ENCODE results near the gene PTPRU.

The PTPRU gene

DNA sequence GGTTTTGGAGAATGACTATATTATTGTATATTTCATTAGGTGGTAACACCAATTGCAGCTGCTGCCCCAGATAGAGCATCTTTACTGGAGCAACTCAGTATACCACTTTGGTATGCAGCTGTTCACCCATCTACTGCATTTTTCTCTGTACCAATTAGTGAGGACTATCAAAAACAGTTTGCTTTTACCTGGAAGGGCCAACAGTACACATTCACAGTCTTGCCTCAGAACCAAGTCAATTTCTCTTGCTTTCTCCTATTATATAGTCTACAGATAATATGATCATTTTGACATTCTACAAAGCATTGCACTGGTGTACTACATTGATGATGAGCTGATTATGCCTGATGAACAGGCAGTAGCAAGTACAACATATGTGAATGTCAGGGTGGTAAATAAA lies 99.3 kb downstream of the PTPRU start:
- DNase-seq (ENCODE audit: low read depth): no peak

DNA sequence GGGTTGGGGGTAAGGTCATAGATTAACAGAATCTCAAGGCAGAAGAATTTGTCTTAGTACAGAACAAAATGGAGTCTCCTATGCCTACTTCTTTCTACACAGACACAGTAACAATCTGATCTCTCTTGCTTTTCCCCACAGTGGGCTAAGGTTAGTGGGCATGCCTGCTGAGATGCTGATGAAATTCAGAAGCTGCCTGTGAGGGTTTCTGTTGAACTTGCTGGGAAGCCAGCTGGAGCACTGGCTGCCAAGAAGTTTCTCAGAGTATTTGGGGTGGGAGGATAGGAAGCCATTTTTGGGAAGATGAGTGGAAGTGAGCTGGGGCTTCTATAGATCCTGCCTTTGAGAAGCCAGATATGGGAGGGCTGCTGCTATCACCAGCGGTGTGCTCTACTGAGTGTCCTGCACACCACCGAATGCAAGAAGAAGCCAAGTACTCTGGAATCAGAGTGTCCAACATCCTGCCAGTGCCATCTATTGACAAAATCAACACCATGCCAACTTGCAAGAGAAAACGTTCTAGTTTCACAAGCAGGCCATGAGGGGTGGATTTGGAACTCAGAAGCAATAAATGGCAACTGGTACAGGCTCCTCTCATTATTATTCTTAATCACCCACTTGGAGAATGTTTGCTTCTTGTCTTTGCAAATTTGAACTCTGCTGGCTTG lies 102.7 kb downstream of the PTPRU start:
- DNase-seq (ENCODE audit: low read depth): no peak

- DNase-seq (ENCODE audit: low read depth): no peak
Measured at GRCh38 chr1:29341936-29342335, 105.6 kb downstream of the PTPRU start.

- no peak for DNase-seq (ENCODE audit: low read depth)
Measured at GRCh38 chr1:29342351-29342750, 106.0 kb downstream of the PTPRU start.

DNA sequence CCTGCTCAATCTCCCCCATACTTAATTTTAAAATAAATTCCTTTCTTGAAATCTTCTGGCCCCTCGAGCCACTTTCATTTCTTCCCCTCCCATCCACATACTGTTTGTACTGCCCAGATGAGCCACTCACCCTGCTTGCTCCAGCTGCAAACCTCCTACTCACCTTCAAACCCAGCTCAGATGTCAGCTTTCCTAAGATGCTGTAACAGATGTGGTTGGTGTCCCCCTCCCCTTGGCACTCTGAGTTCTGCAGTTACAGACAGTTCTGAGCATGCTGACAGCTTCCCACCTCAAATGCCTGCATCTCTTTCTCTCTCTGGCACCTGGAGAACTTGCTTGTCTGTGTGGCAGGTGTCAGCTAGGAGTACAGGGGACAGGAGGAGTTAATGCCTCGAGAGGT lies 106.7 kb downstream of the PTPRU start:
- DNase-seq (ENCODE audit: low read depth): no peak

GRCh38 chr1:29343476-29343875 lies 107.2 kb downstream of the PTPRU start:
- no peak for DNase-seq (ENCODE audit: low read depth)

- DNase-seq (ENCODE audit: low read depth): no peak
Measured at GRCh38 chr1:29343908-29344307, 107.6 kb downstream of the PTPRU start.

DNA sequence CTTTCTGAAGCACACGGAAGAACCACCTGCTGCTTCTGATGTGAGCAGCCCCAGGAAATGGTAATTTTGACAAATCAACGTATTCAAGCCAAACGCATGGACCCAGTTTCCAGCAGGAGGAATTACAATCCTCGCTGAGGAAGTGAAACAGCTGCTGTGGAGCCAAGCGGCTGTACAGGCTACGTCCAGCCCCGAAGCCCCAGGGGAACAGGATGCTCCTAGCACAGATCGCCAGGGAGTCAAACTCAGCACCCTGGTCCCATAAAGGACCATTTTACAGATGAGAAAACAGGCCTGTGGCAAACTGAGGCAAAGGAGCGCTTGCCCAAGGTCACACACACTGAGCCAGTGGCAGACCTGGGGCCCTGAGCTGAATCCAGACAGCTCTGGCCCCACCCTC lies 108.0 kb downstream of the PTPRU start:
- DNase-seq (ENCODE audit: low read depth): no peak

GRCh38 chr1:29346576-29346975 lies 110.3 kb downstream of the PTPRU start:
- DNase-seq (ENCODE audit: low read depth): no peak

DNA sequence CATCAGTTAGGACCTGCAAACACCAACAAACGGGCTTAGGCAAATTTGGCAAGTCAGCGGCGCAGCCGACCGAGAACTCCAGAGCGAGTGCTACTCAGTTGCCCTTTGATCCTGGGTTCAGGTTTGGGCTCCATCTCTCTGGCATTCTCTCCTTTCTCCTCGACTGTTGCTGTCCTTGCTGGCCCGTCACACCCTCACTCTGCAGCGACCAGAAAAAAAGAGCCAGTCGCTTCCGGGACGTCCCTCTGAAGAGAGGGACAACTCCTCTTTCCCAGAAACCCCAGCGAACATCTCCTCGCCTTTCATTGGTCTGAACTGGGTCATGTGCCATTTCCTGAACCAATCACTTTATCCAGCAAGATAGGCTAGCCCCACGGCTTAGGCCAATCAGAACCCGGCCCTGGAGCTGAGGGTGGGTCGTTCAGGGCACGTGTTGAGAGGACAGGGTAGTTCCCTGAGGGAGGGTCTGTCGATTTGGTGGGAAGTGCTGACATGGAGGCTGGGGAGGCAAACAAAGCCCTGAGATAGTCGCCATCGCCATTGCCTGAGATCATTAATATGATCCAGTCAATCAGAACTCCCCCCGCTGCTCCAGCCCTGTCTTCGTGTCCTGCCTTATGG lies 113.7 kb downstream of the PTPRU start:
- DNase-seq (ENCODE audit: low read depth): no peak

- DNase-seq (ENCODE audit: low read depth): no peak
Measured at GRCh38 chr1:29352719-29353420, 116.5 kb downstream of the PTPRU start.

DNA sequence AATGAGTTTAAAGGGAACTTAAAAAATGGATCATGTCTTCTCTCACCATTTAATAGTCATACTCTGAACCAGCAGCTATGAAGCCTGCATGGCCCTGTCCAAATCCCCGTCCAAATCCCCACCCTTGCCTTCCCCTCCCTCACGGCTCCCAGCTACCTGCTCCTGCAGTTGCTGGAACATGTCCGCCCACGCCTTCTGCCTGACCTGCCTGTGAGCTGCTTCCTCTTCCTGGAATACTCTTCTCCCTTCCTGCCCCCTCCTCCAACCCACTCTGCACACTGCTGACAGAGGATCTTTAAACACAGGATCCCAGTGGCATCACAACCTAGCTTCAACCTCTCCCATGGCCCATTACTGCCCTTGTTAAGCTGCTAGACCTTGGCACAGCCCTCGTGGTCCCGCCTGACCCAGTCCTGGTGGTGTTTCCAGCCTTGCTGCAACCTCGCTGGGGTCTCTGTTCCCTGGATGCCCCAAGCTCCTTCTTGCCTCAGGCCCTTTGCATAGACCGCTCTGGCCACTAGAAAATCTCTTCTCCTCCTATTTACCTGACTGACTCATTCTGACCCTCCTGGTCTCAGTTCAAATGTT lies 118.3 kb downstream of the PTPRU start:
- no peak for DNase-seq (ENCODE audit: low read depth)

- DNase-seq (ENCODE audit: low read depth): no peak
Measured at GRCh38 chr1:29355375-29355774, 119.1 kb downstream of the PTPRU start.

DNA sequence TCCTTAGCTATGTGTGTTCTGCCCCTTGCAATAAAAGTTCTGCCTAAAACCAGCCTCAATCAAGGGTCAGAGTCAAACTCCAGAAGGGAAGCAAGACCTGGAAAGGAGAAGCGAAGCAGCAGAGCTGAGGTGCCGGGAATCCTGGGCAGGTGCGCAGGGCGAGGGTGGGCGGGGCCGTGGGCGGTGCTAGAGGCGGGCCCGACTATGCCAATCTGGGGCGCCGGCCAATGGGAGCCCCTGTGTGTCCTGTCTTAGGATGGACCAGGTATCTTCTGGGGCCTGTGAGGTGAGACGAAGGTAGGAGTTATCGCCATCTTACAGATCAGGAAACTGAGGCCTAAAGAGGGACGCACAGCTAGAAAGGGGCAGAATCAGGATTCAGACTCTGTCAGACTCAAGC lies 120.3 kb downstream of the PTPRU start:
- DNase-seq (ENCODE audit: low read depth): no peak

DNA sequence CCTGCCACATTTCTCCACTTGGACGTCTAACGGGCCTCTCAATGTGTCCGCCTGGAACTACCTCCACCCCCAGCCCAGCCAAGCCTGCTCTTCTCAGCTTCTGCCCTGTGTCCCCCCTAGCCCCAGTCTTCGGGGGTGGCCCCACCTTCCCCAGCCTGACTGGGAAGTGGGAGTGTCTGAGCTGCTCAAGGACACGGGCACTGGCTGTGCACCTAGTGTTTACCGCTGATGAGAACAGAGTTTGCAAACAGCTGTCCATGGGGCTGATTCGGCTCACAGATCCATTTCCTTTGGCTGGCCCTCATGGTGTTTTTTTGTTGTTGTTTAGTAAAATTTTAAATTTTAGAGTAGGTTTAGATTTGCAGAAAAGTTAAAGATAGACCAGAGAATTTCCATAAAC lies 121.1 kb downstream of the PTPRU start:
- no peak for DNase-seq (ENCODE audit: low read depth)

GRCh38 chr1:29358183-29358582 lies 121.9 kb downstream of the PTPRU start:
- no peak for DNase-seq (ENCODE audit: low read depth)

DNA sequence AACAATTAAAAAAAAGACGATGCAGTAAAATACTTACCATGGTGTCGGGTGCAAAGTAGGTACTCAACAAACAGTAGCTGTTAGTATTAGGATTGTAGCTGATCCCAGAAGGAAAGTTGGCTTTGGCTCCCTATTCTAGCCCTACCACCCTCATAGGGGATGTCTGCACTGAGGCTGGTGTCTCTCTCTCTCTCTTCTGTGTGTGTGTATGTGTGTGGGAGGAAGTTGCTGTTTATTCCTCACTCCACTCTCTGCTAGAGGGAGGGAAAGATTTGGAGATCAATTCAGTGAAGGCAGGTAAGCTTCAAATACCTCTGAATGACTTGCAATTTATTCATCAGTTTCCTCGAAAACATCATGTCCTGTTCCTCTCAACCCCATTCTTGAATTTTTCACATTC lies 124.4 kb downstream of the PTPRU start:
- no peak for DNase-seq (ENCODE audit: low read depth)

DNA sequence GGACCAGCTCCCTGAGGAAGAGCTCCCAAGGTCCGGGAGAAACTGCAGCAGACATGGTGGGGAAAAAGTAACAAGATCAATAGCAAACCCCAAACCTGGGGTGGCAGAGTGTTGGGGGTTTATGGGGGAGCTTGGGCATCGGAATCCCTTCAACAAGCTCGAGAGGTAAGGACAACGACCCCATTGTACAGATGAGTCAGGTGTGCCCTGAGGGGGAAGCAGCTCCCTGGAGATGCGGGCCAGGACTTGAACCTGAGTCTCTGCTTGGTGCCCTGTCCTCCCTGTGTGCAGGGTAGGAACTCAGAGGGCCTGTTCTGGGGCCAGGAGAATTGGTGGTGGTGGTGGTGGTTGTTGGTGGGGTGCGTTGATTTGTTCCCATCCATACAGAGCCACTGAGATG lies 125.4 kb downstream of the PTPRU start:
- DNase-seq (ENCODE audit: low read depth): no peak

DNA sequence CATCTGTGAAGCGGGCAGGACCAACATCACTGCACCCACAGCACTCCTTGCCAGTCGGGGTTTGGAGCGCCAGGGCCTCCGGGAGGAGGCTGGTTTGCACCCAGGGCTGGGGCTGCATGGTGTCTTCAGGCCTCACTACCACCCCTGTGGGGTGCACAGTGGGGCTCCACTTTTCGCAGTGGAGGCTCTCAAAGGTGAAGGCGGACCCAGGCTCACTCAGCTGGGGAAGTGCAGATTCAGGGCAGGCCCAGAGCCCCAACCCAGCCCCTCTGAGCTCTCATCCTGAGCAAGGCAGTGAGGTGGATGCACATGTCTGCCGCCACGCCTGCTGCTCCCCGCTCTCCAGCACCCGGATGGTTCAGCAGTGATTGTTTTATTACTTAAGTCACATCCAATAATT lies 125.8 kb downstream of the PTPRU start:
- no peak for DNase-seq (ENCODE audit: low read depth)

DNA sequence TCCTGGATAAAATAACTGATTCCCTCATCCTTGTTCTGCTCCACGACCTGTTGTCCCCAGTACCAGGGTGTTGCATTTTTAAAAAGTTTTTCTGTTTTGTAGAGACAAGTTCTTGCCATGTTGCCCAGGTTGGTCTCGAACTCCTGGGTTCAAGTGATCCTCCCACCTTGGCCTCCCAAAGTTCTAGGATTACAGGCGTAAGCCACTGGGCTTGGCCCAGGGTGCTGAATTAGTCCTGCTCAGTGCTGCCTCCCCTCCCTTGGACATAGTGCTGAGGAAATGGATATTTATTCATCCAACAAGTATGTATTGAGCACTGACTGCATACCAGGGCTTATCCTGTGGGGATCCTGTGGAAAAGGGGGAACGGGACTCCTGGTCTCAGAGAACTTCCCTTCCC lies 126.4 kb downstream of the PTPRU start:
- no peak for DNase-seq (ENCODE audit: low read depth)

- DNase-seq (ENCODE audit: low read depth): no peak
Measured at GRCh38 chr1:29363536-29363935, 127.2 kb downstream of the PTPRU start.

GRCh38 chr1:29364101-29364678 lies 127.9 kb downstream of the PTPRU start:
- DNase-seq (ENCODE audit: low read depth): no peak
